Measurements from ENCODE around the gene UACA. TPM values are rescaled to one million over a fixed set of nuclear protein-coding genes. Genes with fewer than 3 reads are reported as not detected.

The UACA gene
- polyA plus RNA-seq, 1 donor (not counting 4 experiments of a cell fraction or from before 2014, with no cell fraction given), result 26.6 TPM

DNA sequence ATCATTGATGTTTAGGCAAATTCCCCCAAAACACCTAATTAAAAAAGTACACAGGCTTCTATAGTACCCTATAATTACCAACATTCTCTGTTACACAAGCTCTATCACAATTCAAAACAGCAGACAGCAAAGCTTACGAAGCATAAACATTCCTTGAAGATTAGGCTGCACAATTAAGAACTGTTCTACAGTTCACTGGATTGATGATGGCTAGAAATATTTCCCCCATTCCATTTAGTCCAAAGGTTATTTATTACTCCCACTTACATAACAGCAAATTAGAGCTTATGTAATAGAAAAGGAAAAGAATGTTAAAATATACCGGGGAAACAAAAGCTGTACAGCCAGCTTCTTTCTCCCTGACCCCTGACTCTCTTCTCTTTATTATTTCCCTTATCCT lies 49.3 kb downstream of the UACA start:
- Histone ChIP-seq H3K79me2 (ENCODE audit: control insufficient read depth, insufficient read depth, low read length) (peaks cover 10% of the 10 kb centered on the region), H3K36me3 (ENCODE audit: control insufficient read depth in 2 of 2, extremely low read depth in 1 of 2, insufficient read depth in 2 of 2, low read length in 2 of 2) (no peaks in the 10 kb centered on the region), H3K4me2 (ENCODE audit: control insufficient read depth, extremely low read depth, insufficient read depth, low read depth, low read length) (peak overlapping the region; percentile 1), H3K9me1 (ENCODE audit: control insufficient read depth, extremely low read depth, insufficient read depth, low read length) (no peaks in the 10 kb centered on the region), H3K9me3 (ENCODE audit: control insufficient read depth, low read depth, low read length) (no peaks in the 10 kb centered on the region), H3K9ac (ENCODE audit: control insufficient read depth, extremely low read depth, insufficient read depth, low read length) (no peak overlapping the region), H3K4me1 (ENCODE audit: control insufficient read depth, extremely low read depth, insufficient read depth, low read length) (peaks cover 10% of the 10 kb centered on the region), H2AFZ (ENCODE audit: control insufficient read depth, low read length) (no peak overlapping the region), H3K4me3 (ENCODE audit: control insufficient read depth in 2 of 3, extremely low read depth in 1 of 3, insufficient read depth in 2 of 3, low read depth in 1 of 3, low read length in 3 of 3) (peak overlapping the region in 1 of 3 experiments; percentile 19), H3K27ac (ENCODE audit: control insufficient read depth, insufficient read depth, low read length) (no peak overlapping the region), H4K20me1 (ENCODE audit: control insufficient read depth, extremely low read depth, insufficient read depth, low read length) (no peaks in the 10 kb centered on the region), H3K27me3 (ENCODE audit: control insufficient read depth, extremely low read depth, insufficient read depth, low read length) (no peaks in the 10 kb centered on the region)
- TF ChIP-seq, protein P1, sequence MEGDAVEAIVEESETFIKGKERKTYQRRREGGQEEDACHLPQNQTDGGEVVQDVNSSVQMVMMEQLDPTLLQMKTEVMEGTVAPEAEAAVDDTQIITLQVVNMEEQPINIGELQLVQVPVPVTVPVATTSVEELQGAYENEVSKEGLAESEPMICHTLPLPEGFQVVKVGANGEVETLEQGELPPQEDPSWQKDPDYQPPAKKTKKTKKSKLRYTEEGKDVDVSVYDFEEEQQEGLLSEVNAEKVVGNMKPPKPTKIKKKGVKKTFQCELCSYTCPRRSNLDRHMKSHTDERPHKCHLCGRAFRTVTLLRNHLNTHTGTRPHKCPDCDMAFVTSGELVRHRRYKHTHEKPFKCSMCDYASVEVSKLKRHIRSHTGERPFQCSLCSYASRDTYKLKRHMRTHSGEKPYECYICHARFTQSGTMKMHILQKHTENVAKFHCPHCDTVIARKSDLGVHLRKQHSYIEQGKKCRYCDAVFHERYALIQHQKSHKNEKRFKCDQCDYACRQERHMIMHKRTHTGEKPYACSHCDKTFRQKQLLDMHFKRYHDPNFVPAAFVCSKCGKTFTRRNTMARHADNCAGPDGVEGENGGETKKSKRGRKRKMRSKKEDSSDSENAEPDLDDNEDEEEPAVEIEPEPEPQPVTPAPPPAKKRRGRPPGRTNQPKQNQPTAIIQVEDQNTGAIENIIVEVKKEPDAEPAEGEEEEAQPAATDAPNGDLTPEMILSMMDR (optimal IDR thresholded peaks at IDR 0.05 in 1 of 3, IDR thresholded peaks at IDR 0.05 in 1 of 3, conservative IDR thresholded peaks at IDR 0.05 in 1 of 3; ENCODE audit: extremely low read depth in 1 of 3, insufficient read depth in 2 of 3, low read length in 3 of 3), result no peak
- no peak for TF ChIP-seq EZH2 (IDR thresholded peaks at IDR 0.05; ENCODE audit: low read length)
- dilution Hi-C loops (cut with MboI; ENCODE audit: extremely low pct_ligation_motif_present, low sequenced_read_pairs), result no loop called here
- FAIRE-seq, result peak; percentile 57
- DNase-seq (ENCODE audit: low read depth, low spot score), result no peak

DNA sequence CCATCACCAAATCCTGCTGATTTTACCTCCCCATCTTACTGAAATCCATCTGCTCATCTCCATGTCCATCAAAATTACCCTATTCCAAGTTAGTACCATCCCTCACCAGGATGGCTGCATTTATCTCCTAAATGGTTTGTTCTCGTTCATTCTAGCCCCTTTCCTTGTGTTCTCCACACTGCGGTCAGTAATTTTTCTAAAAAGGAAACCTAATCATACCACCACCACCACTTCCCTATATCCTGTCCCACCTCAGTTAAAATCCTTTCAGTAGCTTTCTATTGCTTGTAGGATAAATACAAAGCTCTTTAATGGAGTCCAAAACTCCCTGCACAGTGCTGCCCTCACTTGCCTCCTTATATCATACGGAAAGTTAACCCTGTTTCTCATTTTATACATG lies 51.1 kb downstream of the UACA start:
- H3K9me3 ChIP-seq (ENCODE audit: control insufficient read depth, low read depth, low read length), result no peaks in the 10 kb centered on the region
- H3K9me1 ChIP-seq (ENCODE audit: control insufficient read depth, extremely low read depth, insufficient read depth, low read length), result no peaks in the 10 kb centered on the region
- FAIRE-seq, result no peak
- no peaks in the 10 kb centered on the region for H4K20me1 ChIP-seq (ENCODE audit: control insufficient read depth, extremely low read depth, insufficient read depth, low read length)
- H3K79me2 ChIP-seq (ENCODE audit: control insufficient read depth, insufficient read depth, low read length), result peaks cover 10% of the 10 kb centered on the region
- no peak overlapping the region for H3K4me2 ChIP-seq (ENCODE audit: control insufficient read depth, extremely low read depth, insufficient read depth, low read depth, low read length)
- H2AFZ ChIP-seq (ENCODE audit: control insufficient read depth, low read length), result no peak overlapping the region
- no peaks in the 10 kb centered on the region for H3K36me3 ChIP-seq (ENCODE audit: control insufficient read depth in 2 of 2, extremely low read depth in 1 of 2, insufficient read depth in 2 of 2, low read length in 2 of 2)
- no peak overlapping the region for H3K4me3 ChIP-seq (ENCODE audit: control insufficient read depth in 2 of 3, extremely low read depth in 1 of 3, insufficient read depth in 2 of 3, low read depth in 1 of 3, low read length in 3 of 3)
- DNase-seq (ENCODE audit: low read depth, low spot score), result no peak
- H3K27me3 ChIP-seq (ENCODE audit: control insufficient read depth, extremely low read depth, insufficient read depth, low read length), result no peaks in the 10 kb centered on the region
- dilution Hi-C loops (cut with MboI; ENCODE audit: extremely low pct_ligation_motif_present, low sequenced_read_pairs), result no loop called here
- peaks cover 10% of the 10 kb centered on the region for H3K4me1 ChIP-seq (ENCODE audit: control insufficient read depth, extremely low read depth, insufficient read depth, low read length)
- no peak for TF ChIP-seq EZH2 (IDR thresholded peaks at IDR 0.05; ENCODE audit: low read length)
- TF ChIP-seq, protein P1 (optimal IDR thresholded peaks at IDR 0.05 in 1 of 3, IDR thresholded peaks at IDR 0.05 in 1 of 3, conservative IDR thresholded peaks at IDR 0.05 in 1 of 3; ENCODE audit: extremely low read depth in 1 of 3, insufficient read depth in 2 of 3, low read length in 3 of 3), result no peak
- H3K9ac ChIP-seq (ENCODE audit: control insufficient read depth, extremely low read depth, insufficient read depth, low read length), result no peak overlapping the region
- no peak overlapping the region for H3K27ac ChIP-seq (ENCODE audit: control insufficient read depth, insufficient read depth, low read length)
